K562 (cell line): ENCODE results near the gene ARIH1. TPM values are rescaled to one million over a fixed set of nuclear protein-coding genes. Genes with fewer than 3 reads are reported as not detected.

ENCODE experiments used
- ADNP ChIP-seq: fragments of 200-800 bp; sonication (Bioruptor generic); IDR thresholded peaks from 2 replicates; pipeline ENCODE4 v1.6.1; 2016; ENCODE audit warnings: missing genetic modification characterization, missing compliant biosample characterization
- BCLAF1 ChIP-seq, 2 experiments: fragments of 450-650 bp in 1 of 2; IDR thresholded peaks; 2 replicates each; pipeline ENCODE4 v1.6.1; 2011 to 2017; ENCODE audit warnings: low read depth in 2 of 2, antibody characterized with exemption in 1 of 2, borderline replicate concordance in 1 of 2, low read length in 1 of 2, mild to moderate bottlenecking in 1 of 2, mixed read lengths in 1 of 2; ENCODE audit not compliant: control insufficient read depth in 1 of 2
- CBX3 ChIP-seq, 2 experiments: IDR thresholded peaks; 1 replicate in 1 of 2; 2 replicates in 1 of 2; pipeline ENCODE4 v1.6.1; 2012; ENCODE audit warnings: inconsistent platforms in 2 of 2, low read length in 2 of 2, borderline replicate concordance in 1 of 2, control low read depth in 1 of 2
- ETV5 ChIP-seq: sonication (generic); formaldehyde crosslinking; IDR thresholded peaks from 2 replicates; pipeline ENCODE4 v1.4.0; 2020; ENCODE audit warnings: low read depth, mild to moderate bottlenecking, missing genetic modification reagents
- FOXA3 ChIP-seq, 2 experiments: fragments of 450-650 bp in 1 of 2; sonication (generic) in 1 of 2; formaldehyde crosslinking; IDR thresholded peaks in 1 of 2; conservative IDR thresholded peaks in 1 of 2; 2 replicates each; pipeline versions ENCODE4 v1.4.0 to v1.8.0; 2020 to 2022; ENCODE audit warnings: mild to moderate bottlenecking in 2 of 2, missing genetic modification reagents in 1 of 2
- FOXM1 ChIP-seq, 2 experiments: fragments of 450-650 bp in 1 of 2; sonication (generic) in 1 of 2; formaldehyde crosslinking in 1 of 2; IDR thresholded peaks; 2 replicates each; pipeline versions ENCODE4 v1.6.1 to v1.9.0; 2017 to 2022; ENCODE audit warnings: low read depth in 2 of 2, mild to moderate bottlenecking in 2 of 2, missing genetic modification reagents in 1 of 2, moderate library complexity in 1 of 2
- FUS ChIP-seq: fragments of 200-400 bp; formaldehyde crosslinking; optimal IDR thresholded peaks from 2 replicates; pipeline ENCODE3; 2017; ENCODE audit warnings: low read depth, low read length
- HMG20B ChIP-seq: fragments of 250-450 bp; sonication (Bioruptor Pico); IDR thresholded peaks from 2 replicates; pipeline ENCODE4 v1.5.0; 2021; ENCODE audit warnings: mild to moderate bottlenecking
- HMGN3 ChIP-seq: IDR thresholded peaks from 2 replicates; pipeline ENCODE4 v1.6.1; 2011; ENCODE audit warnings: borderline replicate concordance, low read depth, mild to moderate bottlenecking, mixed read lengths, low read length; ENCODE audit not compliant: insufficient read length; ENCODE audit errors: extremely low read depth
- HNRNPH1 ChIP-seq: fragments of 200-400 bp; formaldehyde crosslinking; optimal IDR thresholded peaks from 2 replicates; pipeline ENCODE3; 2017; ENCODE audit warnings: low read depth, mild to moderate bottlenecking, low read length, moderate library complexity
- KAT7 ChIP-seq: sonication (generic); formaldehyde crosslinking; IDR thresholded peaks from 2 replicates; pipeline ENCODE4 v1.8.0; 2022; ENCODE audit warnings: missing genetic modification reagents, mild to moderate bottlenecking, borderline replicate concordance
- MAX ChIP-seq: sonication (generic); formaldehyde crosslinking; IDR thresholded peaks from 2 replicates; pipeline ENCODE4 v1.9.0; 2022; ENCODE audit warnings: mild to moderate bottlenecking, missing genetic modification reagents
- NKRF ChIP-seq: fragments of 450-650 bp; IDR thresholded peaks from 2 replicates; pipeline ENCODE4 v1.6.1; 2016; ENCODE audit warnings: borderline replicate concordance
- PTRF ChIP-seq: fragments of 450-650 bp; IDR thresholded peaks from 2 replicates; pipeline ENCODE4 v1.6.1; 2016; ENCODE audit warnings: mild to moderate bottlenecking, missing genetic modification characterization, missing compliant biosample characterization
- RCOR1 ChIP-seq, 2 experiments: IDR thresholded peaks; 2 replicates each; pipeline ENCODE4 v1.6.1; 2012; ENCODE audit warnings: low read depth in 2 of 2, low read length in 2 of 2, borderline replicate concordance in 1 of 2, improper control_type of control experiment in 1 of 2
- RFX1 ChIP-seq: fragments of 450-650 bp; IDR thresholded peaks from 2 replicates; pipeline ENCODE4 v1.6.1; 2016; ENCODE audit warnings: mild to moderate bottlenecking, moderate library complexity
- ZNF347 ChIP-seq: fragments of 450-650 bp; formaldehyde crosslinking; IDR thresholded peaks from 2 replicates; pipeline ENCODE4 v1.4.0; 2020; ENCODE audit warnings: low read depth, mild to moderate bottlenecking, moderate library complexity
- ZNF512 ChIP-seq: IDR thresholded peaks from 2 replicates; pipeline ENCODE4 v1.6.1; 2016; ENCODE audit warnings: missing genetic modification characterization, missing compliant biosample characterization
- polyA plus RNA-seq, 8 experiments: library from polyadenylated mRNA; depleted of rRNA in 4 of 8; stranded (reverse) in 5 of 8; unstranded in 3 of 8; fragments of >200 nt; fragmentation: Nextera tagmentation in 2 of 8; fragmentation: Illumina TruSeq in 1 of 8; extraction: Ambion mirVana in 2 of 8; extraction: Trizol in 1 of 8; gene quantifications; 2 replicates each; pipeline versions ENCODE4 v1.2.1 to v1.2.3, GENCODE V29; 2011 to 2014; ENCODE audit warnings: inconsistent platforms in 1 of 8, missing spikeins in 1 of 8
- total RNA-seq, 7 experiments: library from RNA; depleted of rRNA in 6 of 7; stranded (reverse); fragments of >200 nt in 6 of 7; fragmentation: Illumina TruSeq in 2 of 7; extraction: Trizol in 2 of 7; gene quantifications; 2 replicates each; pipeline versions ENCODE4 v1.2.1 to v1.2.3, GENCODE V29; 2011 to 2021; ENCODE audit warnings: low replicate concordance in 1 of 7

The ARIH1 gene
- total and polyA plus RNA-seq, 9 of the 15 experiments (the other 6 are each of a cell fraction or from before 2014, with no cell fraction given) = 17.7 to 125 (median 31.4) TPM

- TF ChIP-seq HMGN3 (peak; percentile 81), ETV5 (CRISPR knock-in tag) (peak; percentile 77; the same call in 1 of the 2 replicates), KAT7 (no peak), FOXA3 (CRISPR knock-in tag; conservative IDR thresholded peaks at IDR 0.05 in 1 of 2, IDR thresholded peaks at IDR 0.05 in 1 of 2) (peak; percentile 89 to 90), RCOR1 (IDR thresholded peaks at IDR 0.05; ENCODE audit: borderline replicate concordance in 1 of 2, low read depth in 2 of 2, low read length in 2 of 2) (peak in 1 of 2 experiments; percentile 61; a peak in 2 of 4 replicates), ZNF512 (tag) (no peak), BCLAF1 (IDR thresholded peaks at IDR 0.05; ENCODE audit: borderline replicate concordance in 1 of 2, control insufficient read depth in 1 of 2, low read depth in 2 of 2, low read length in 1 of 2) (no peak), FOXM1 (IDR thresholded peaks at IDR 0.05; ENCODE audit: low read depth) (no peak; the same call in 1 of the 2 replicates), FOXM1 (CRISPR knock-in tag; IDR thresholded peaks at IDR 0.05; ENCODE audit: low read depth) (no peak; the same call in 1 of the 2 replicates), FUS (no peak), NKRF (peak; percentile 82; the same call in 1 of the 2 replicates), PTRF (tag) (0 out of 2 replicates have a peak, but pooled peaks have one; percentile 25), HMG20B (no peak), HNRNPH1 (no peak), ADNP (no peak), RFX1 (peak; percentile 33; the same call in 1 of the 2 replicates), MAX (CRISPR knock-in tag) (peak; percentile 73), CBX3 (IDR thresholded peaks at IDR 0.05; ENCODE audit: borderline replicate concordance in 1 of 2, low read length in 2 of 2) (no peak), ZNF347 (CRISPR knock-in tag) (no peak)
Measured at GRCh38 chr15:72473614-72474465, at the start of gene ARIH1 (continued).
